Measurements from ENCODE around the gene PLCL1.

DNA sequence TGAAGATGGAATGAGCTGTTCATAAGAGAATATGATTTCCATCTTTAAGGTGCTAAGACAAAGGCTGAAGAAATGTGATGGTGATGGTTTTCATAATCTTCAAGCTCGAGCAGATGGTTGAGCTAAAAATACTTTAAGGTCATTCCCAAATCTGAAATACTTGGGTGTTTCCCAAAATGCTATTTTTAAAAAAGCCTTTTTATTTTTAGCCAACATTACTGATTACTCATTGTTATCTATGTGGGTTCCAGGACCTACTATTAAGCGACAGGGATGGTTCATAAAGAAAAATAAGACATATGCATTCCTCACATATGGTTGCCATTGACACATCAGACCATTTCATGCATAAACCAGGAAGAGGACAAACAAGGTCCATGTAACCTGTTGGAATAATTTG, 298.5 kb downstream of the PLCL1 start:
- TF ChIP-seq POLR2A (IDR thresholded peaks at IDR 0.05), result no peak
- TF ChIP-seq, protein P1, sequence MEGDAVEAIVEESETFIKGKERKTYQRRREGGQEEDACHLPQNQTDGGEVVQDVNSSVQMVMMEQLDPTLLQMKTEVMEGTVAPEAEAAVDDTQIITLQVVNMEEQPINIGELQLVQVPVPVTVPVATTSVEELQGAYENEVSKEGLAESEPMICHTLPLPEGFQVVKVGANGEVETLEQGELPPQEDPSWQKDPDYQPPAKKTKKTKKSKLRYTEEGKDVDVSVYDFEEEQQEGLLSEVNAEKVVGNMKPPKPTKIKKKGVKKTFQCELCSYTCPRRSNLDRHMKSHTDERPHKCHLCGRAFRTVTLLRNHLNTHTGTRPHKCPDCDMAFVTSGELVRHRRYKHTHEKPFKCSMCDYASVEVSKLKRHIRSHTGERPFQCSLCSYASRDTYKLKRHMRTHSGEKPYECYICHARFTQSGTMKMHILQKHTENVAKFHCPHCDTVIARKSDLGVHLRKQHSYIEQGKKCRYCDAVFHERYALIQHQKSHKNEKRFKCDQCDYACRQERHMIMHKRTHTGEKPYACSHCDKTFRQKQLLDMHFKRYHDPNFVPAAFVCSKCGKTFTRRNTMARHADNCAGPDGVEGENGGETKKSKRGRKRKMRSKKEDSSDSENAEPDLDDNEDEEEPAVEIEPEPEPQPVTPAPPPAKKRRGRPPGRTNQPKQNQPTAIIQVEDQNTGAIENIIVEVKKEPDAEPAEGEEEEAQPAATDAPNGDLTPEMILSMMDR (IDR thresholded peaks at IDR 0.05), result no peak

Data from esophagus squamous epithelium (tissue), 4 donors.